Activated T-cell treated with anti-CD3 and anti-CD28 coated beads, Interleukin-2, amount 50 U/mL, for 72 hours (primary cell): Measurements from ENCODE around the gene OR2AJ1. TPM values are rescaled to one million over a fixed set of nuclear protein-coding genes. Genes with fewer than 3 reads are reported as not detected.
"Not testable (repeated sequence)": the region's sequence is repeated elsewhere in the genome, so short reads cannot be mapped to it uniquely, and the experiment has no call there.

ENCODE experiments used
- ATAC-seq, 2 donors: fragments of 150-1000 bp; cut with Tn5 transposase; replicated peaks in 1 of 2; 2 replicates each; pipeline ENCODE4 v1.10.0; 2021; ENCODE audit warnings: moderate library complexity in 2 of 2, mild to moderate bottlenecking in 1 of 2
- DNase-seq, 2 donors: peaks; one replicate each; pipeline ENCODE4 v3.0.0; 2021 to 2022; ENCODE audit warnings: mixed read lengths in 1 of 2
- H3K27ac Mint-ChIP-seq: one replicate; pipeline ENCODE4 v1.8.0; 2022; ENCODE audit warnings: mild to moderate bottlenecking, moderate library complexity, mixed read lengths
- H3K27me3 Mint-ChIP-seq: one replicate; pipeline ENCODE4 v1.8.0; 2022; ENCODE audit warnings: low read depth, mixed read lengths
- H3K36me3 Mint-ChIP-seq, 2 donors: one replicate each; pipeline ENCODE4 v1.8.0; 2022; ENCODE audit warnings: mixed read lengths in 2 of 2, mild to moderate bottlenecking in 1 of 2; ENCODE audit not compliant: insufficient read depth in 2 of 2
- H3K4me1 Mint-ChIP-seq: one replicate; pipeline ENCODE4 v1.8.0; 2022; ENCODE audit warnings: low read depth, mixed read lengths
- H3K4me3 Mint-ChIP-seq, 2 donors: one replicate each; pipeline ENCODE4 v1.8.0; 2022; ENCODE audit warnings: mild to moderate bottlenecking in 2 of 2, mixed read lengths in 2 of 2, moderate library complexity in 2 of 2
- H3K9me3 Mint-ChIP-seq, 2 donors: one replicate each; pipeline ENCODE4 v1.8.0; 2022; ENCODE audit warnings: mixed read lengths in 2 of 2
- total RNA-seq, 2 donors: library from RNA; stranded (reverse); gene quantifications; one replicate each; pipeline ENCODE4 v1.2.3, GENCODE V29; 2022

Gene OR2AJ1
- total RNA-seq, 2 donors from 2014 or later: not detected

DNA sequence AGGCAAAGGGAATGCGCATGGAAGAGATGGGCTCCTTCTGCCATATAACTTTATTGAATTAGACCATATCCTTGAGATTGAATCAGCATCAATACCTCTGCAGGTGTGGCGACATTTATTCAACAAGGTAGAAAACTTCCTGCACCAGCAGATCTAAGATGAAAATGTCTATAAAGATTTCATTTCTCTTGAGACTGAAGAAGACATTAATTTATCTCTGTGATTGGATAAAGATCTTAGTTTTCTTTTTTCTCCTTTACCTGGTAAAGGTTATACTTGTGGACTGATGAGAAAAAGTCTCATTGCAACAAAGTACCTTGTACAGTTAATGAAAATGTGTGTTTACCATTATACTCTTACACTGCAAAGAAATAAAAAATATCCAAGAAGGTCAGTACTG, 4.7 kb upstream of the OR2AJ1 start, which contains the start of gene OR2T8:
Gene OR2T8, plus strand, starts transcription at position 301 of the 400 bp plus-strand sequence. CDS start 766 bp downstream, outside the sequence.
- ATAC-seq: no peak
- no peaks in the 10 kb centered on the region for H3K9me3 Mint-ChIP-seq
- no peak for DNase-seq
- no peaks in the 10 kb centered on the region for H3K36me3 Mint-ChIP-seq
- H3K4me3 Mint-ChIP-seq: no peak within 1 kb of the TSS
- no peaks in the 10 kb centered on the region for H3K4me1 Mint-ChIP-seq
- no peak within 1 kb of the TSS for H3K27ac Mint-ChIP-seq
- peaks cover 9% of the 10 kb centered on the region for H3K27me3 Mint-ChIP-seq

DNA sequence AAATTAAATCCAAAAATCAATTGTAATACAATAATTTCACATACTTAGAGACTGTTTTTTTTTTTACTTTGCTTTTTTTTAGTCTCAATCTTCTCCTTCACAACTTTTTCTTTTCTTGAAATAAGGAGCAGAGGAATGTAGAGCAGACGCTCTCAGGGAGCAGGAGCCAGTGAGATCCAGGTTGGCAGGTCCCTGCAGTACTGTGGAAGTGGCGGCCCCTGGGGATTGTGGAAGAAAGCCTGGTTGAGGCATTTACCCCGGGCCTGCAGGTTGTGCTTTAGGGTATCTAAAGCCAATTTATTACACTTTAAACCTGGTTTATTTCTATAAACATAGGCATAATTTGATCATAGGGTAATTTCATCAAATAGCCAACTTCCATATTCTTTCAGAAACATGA, 748 bp upstream of the OR2AJ1 start:
- Mint-ChIP-seq H3K4me3 (no peak overlapping the region), H3K27ac (no peak overlapping the region), H3K27me3 (no peaks in the 10 kb centered on the region), H3K36me3 (no peaks in the 10 kb centered on the region), H3K9me3 (no peaks in the 10 kb centered on the region), H3K4me1 (no peaks in the 10 kb centered on the region)
- ATAC-seq (no peak), DNase-seq (no peak)

DNA sequence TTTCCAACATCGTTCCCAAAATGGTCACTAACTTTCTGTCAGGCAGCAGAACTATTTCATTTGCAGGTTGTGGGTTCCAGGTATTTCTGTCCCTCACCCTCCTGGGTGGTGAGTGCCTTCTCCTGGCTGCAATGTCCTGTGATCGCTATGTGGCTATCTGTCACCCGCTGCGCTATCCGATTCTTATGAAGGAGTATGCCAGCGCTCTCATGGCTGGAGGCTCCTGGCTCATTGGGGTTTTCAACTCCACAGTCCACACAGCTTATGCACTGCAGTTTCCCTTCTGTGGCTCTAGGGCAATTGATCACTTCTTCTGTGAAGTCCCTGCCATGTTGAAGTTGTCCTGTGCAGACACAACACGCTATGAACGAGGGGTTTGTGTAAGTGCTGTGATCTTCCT, 9.3 kb downstream of the OR2AJ1 start:
- H3K27me3 Mint-ChIP-seq: no peaks in the 10 kb centered on the region

DNA sequence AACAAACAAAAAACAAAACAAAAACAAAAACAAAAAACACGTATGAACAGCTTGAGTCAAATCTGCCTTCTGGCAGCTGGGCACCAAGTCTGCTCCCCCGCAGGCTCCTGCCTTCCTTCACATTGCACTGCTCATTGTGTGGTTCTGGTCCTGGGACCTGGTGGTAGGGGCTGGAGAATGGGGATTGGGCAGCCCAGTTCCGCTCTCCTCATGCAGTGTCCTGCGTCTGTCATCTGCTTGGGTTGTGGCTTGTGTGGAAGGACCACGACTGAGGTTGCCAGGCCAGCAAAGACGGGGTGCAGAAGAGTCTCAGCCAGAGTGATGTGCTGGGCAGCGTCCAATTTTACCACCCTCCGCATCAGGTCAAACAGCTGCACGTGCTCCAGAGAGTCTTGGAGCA, 11.1 kb downstream of the OR2AJ1 start:
- DNase-seq (no peak), ATAC-seq (no peak)
- no peaks in the 10 kb centered on the region for H3K27me3 Mint-ChIP-seq
- no peaks in the 10 kb centered on the region for H3K4me1 Mint-ChIP-seq
- no peaks in the 10 kb centered on the region for H3K36me3 Mint-ChIP-seq
- H3K9me3 Mint-ChIP-seq: peaks cover 0 to 3% of the 10 kb centered on the region in 2 donors
- H3K4me3 Mint-ChIP-seq: no peak overlapping the region
- no peak overlapping the region for H3K27ac Mint-ChIP-seq

More for the DNA sequence above, 9.3 kb downstream of the OR2AJ1 start:
- Mint-ChIP-seq H3K4me1 (no peaks in the 10 kb centered on the region), H3K36me3 (no peaks in the 10 kb centered on the region), H3K27ac (no peak overlapping the region), H3K4me3 (no peak overlapping the region), H3K9me3 (peaks cover 0 to 3% of the 10 kb centered on the region in 2 donors)
- no peak for ATAC-seq
- no peak for DNase-seq

DNA sequence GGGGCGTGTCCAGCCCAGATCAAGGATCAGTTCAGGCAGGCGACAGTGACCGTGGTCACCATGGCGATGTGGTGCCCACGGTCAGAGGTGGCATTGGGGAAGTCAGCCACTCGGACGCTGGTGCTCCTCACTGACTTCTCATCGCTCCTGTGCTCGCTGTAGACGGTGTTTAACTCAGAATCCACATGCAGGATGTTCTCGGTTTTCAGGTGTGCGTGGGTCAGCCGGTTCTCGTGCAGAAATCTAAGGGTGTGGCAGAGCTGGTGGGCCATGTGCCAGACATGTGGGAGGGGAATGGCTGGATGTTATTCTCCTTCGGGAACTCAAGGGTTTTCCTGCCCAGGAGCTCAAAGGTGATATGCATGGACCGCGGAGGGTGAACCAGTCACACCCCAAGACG, 11.7 kb downstream of the OR2AJ1 start:
- no peak overlapping the region for H3K4me3 Mint-ChIP-seq

DNA sequence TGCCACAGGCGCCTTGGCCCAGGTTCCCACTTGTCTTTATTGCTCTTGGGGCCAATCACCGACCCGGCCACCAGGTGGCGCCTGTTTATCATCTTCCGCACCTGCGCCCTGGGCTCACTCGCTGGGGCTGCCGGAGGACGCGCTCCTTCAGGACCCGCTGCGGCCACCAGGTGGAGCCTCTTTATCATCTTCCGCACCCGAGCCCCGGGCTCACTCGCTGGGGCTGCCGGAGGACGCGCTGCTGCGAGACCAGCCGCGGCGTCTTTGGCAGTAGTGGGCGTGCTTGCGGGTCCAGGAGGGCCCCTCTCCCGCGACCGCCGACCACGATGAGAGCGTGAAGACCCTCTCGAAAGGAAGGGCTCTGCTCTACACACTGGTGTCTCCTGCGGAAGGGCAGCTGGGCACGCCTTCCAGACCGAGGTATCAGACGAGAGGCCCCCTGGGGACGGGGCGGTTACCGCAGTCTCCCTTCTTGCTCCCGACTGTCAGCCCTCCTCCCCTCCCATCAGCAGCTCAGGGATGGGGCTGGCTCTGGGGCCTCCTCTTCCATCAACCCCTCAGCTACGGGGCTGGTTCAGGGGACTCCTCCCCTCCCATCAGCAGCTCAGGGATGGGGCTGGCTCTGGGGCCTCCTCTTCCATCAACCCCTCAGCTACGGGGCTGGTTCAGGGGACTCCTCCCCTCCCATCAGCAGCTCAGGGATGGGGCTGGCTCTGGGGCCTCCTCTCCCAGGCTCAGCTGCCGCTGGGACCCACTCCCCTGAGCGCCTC, 12.5 kb downstream of the OR2AJ1 start:
- DNase-seq (peak; percentile 93 to 95), ATAC-seq (peak; percentile 99)
- not testable (repeated sequence) for H3K27me3 Mint-ChIP-seq, H3K27ac Mint-ChIP-seq, H3K36me3 Mint-ChIP-seq, H3K4me1 Mint-ChIP-seq, H3K9me3 Mint-ChIP-seq
- peak overlapping the region; percentile 81 to 90 for H3K4me3 Mint-ChIP-seq

More for the DNA sequence above, 11.7 kb downstream of the OR2AJ1 start:
- Mint-ChIP-seq H3K27ac (no peak overlapping the region), H3K36me3 (no peaks in the 10 kb centered on the region), H3K4me1 (no peaks in the 10 kb centered on the region), H3K27me3 (no peaks in the 10 kb centered on the region), H3K9me3 (peaks cover 0 to 3% of the 10 kb centered on the region in 2 donors)
- ATAC-seq: no peak
- no peak for DNase-seq

DNA sequence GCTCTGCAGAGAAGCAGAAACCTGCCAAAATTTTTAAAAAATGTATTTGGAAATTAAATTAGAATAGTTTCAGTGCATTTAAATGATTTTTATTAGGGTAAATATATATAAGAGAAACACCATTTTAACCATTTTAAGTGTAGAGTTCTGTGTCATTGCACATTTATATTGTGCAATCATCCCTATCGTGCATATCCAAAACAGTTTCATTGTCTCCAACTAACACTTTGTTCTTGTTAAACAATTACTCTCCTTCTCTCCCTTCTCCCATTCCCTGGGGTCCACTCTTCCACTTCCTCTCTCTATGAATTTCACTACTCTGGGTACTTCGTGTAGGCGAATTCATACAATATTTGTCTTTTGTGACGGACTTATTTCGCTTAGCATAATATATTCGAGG, 17.9 kb downstream of the OR2AJ1 start:
- ATAC-seq (no peak), DNase-seq (no peak)
- Mint-ChIP-seq H3K9me3 (peaks cover 0 to 5% of the 10 kb centered on the region in 2 donors), H3K36me3 (no peaks in the 10 kb centered on the region), H3K4me1 (no peaks in the 10 kb centered on the region), H3K27ac (no peak overlapping the region), H3K4me3 (no peak overlapping the region), H3K27me3 (no peaks in the 10 kb centered on the region)

DNA sequence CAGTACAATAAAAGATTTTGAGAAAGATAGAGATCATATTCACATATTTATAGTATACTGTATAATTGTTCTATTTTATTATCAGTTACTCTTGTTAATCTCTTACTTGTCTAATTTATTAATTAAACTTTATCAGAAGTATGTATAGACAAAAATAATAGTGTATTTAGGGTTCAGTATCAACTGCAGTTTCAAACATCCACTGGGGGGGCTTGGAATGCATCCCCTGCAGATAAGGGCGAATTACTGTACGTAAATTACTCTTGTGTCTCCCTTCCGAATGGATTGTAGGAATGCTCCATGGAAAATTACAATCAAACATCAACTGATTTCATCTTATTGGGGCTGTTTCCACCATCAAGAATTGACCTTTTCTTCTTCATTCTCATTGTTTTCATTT, 23.9 kb downstream of the OR2AJ1 start, which contains the start of gene OR2L8:
Gene OR2L8, plus strand, starts transcription at position 301 of the 400 bp plus-strand sequence. Its CDS starts 0 bp downstream, at position 301.
- DNase-seq: no peak
- Mint-ChIP-seq H3K27me3 (no peaks in the 10 kb centered on the region), H3K9me3 (peaks cover 0 to 5% of the 10 kb centered on the region in 2 donors), H3K4me3 (no peak within 1 kb of the TSS), H3K36me3 (no peaks in the 10 kb centered on the region), H3K4me1 (no peaks in the 10 kb centered on the region), H3K27ac (no peak within 1 kb of the TSS)
- no peak for ATAC-seq

DNA sequence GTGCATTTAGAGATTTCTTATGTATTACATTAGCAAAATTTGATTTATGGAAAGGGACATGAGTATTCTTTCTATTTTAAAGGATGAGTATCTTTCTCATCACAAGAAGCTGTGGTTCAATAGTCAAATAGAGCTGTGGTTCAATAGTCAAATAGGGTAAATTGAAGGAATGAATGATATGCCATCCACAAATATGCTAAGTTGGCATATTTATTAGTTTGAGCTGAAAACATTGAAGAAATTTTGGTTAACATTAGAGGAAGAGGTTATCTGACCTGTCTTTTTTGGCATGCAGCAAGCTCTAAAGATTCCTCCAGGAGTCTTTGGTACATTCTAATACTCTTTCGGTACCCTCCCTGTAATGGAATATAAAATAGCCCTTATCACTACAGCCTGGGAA, 28.7 kb downstream of the OR2AJ1 start:
- no peak overlapping the region for H3K4me3 Mint-ChIP-seq
- H3K27ac Mint-ChIP-seq: no peak overlapping the region
- H3K4me1 Mint-ChIP-seq: no peaks in the 10 kb centered on the region
- H3K36me3 Mint-ChIP-seq: peaks cover 4 to 5% of the 10 kb centered on the region in 2 donors
- no peak for DNase-seq
- ATAC-seq: no peak
- H3K9me3 Mint-ChIP-seq: peaks cover 7 to 8% of the 10 kb centered on the region in 2 donors
- no peaks in the 10 kb centered on the region for H3K27me3 Mint-ChIP-seq

DNA sequence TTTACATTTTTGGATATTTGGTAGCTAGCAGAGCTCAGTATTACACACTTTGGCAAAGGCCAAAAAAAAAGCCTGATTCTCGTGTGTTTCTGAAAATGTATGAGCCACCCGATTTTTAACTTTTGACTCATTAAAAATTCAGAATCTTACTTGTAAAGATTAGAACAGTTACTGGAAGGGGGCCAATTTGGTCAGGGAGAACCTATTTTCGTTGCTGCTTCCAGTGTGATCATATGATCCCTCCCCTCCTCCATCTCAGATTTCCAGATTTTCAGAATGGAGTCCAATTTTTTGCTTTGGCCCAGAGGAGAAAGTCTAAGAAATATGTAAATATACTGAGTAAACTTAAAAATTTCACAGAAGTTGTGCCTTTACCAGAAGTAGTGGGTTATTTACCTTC, 37.1 kb downstream of the OR2AJ1 start:
- Mint-ChIP-seq H3K27me3 (no peaks in the 10 kb centered on the region), H3K9me3 (peaks cover 14 to 16% of the 10 kb centered on the region in 2 donors), H3K4me1 (peaks cover 5% of the 10 kb centered on the region), H3K4me3 (no peak overlapping the region), H3K27ac (no peak overlapping the region), H3K36me3 (peaks cover 5 to 11% of the 10 kb centered on the region in 2 donors)
- ATAC-seq (no peak), DNase-seq (no peak)

DNA sequence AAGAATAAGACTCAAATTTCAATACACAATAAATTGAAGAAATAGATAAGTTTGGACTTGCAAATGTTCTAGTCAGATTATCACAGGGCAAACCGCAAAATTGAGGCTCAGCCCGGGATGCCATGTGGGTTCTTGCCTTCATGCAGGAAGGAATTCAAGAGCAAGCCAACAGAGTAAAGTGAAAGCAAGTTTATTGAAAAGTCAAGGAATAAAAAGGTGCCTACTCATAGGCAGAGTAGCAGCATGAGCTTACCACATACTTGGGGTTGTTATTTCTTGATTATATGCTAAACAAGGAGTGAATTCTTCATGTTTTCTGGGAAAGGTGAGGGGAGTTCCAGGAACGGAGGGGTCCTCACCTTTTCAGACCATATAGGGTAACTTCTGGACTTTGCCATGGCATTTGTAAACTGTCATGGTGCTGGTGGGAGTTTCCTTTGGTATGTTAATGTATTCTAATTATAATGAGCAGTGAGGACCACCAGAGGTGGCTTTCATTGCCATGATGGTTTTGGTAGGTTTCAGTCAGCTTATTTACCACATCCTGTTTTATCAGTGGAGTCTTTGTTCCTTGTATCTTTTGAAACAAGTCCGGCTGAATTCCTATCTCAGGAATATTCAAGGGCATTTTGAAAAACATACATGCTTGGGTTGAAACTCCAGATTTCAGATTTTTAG, 38.4 kb downstream of the OR2AJ1 start:
- H3K27me3 Mint-ChIP-seq: no peaks in the 10 kb centered on the region
- no peak overlapping the region for H3K27ac Mint-ChIP-seq
- DNase-seq (no peak), ATAC-seq (no peak)
- peaks cover 5% of the 10 kb centered on the region for H3K4me1 Mint-ChIP-seq
- H3K36me3 Mint-ChIP-seq: peaks cover 2 to 7% of the 10 kb centered on the region in 2 donors
- H3K4me3 Mint-ChIP-seq: no peak overlapping the region
- peaks cover 10 to 12% of the 10 kb centered on the region in 2 donors for H3K9me3 Mint-ChIP-seq

DNA sequence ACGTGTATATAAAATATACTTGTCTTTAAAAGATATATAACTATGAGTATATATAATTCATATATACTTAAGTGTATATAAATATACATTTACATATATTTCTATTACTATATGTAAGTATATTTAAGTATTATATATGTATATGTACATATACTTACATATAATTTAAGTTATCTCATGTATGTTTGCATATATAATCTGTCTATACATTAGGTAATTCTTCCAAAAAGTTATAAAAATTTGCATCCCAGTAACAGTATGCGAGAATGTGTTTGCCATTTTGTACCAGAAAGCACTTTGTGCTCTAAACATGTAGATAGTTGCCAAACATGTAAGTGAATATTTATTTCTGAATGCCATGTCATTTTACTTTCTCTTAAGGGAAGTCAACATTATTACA, 40.2 kb downstream of the OR2AJ1 start, which contains the start of gene OR2AK2:
Gene OR2AK2, plus strand, starts transcription at position 301 of the 400 bp plus-strand sequence. CDS start 144 bp downstream, outside the sequence.
- Mint-ChIP-seq H3K4me1 (peaks cover 5% of the 10 kb centered on the region), H3K9me3 (peaks cover 5 to 9% of the 10 kb centered on the region in 2 donors), H3K4me3 (no peak within 1 kb of the TSS), H3K27ac (no peak within 1 kb of the TSS), H3K27me3 (no peaks in the 10 kb centered on the region), H3K36me3 (peaks cover 7 to 8% of the 10 kb centered on the region in 2 donors)
- ATAC-seq (no peak), DNase-seq (no peak)

DNA sequence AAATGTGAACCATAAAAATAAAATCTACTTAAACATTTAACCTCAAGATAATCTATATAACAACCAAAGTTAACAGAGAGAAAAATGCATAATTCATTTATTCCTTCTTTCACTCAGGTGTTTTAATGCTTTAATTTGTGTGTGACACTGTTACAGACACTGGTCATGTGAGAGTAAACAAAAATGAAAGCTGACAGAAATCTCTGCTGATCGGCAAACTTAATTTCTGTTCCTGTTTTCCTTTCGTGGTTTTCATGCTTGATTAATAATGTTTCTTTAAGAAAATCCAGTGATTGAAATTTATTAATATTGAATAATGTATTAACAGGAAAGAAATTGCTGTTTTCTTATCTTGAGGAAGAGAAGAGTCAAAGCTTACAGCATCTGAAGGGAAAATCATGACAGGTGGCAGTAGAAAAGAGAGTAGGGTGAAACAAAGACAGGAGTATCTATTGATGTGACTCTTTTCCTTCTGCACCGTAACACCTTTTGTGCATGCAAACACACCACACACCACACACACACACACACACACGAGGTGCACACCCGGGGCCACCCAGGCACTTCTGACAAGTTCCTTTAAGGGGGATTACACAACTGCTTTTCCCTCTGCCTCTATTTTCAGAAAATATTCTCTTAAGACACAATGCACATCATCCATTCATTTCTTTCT, 42.0 kb downstream of the OR2AJ1 start:
- Mint-ChIP-seq H3K4me3 (no peak overlapping the region), H3K9me3 (peaks cover 6 to 7% of the 10 kb centered on the region in 2 donors), H3K4me1 (peaks cover 5% of the 10 kb centered on the region), H3K27ac (no peak overlapping the region), H3K36me3 (peaks cover 4 to 8% of the 10 kb centered on the region in 2 donors), H3K27me3 (no peaks in the 10 kb centered on the region)
- no peak for DNase-seq
- ATAC-seq: no peak
